Measurements from ENCODE around the gene ADH1A.

- no peak for TF ChIP-seq POLR2AphosphoS5 (IDR thresholded peaks at IDR 0.05; ENCODE audit: low read depth, low read length)
- TF ChIP-seq ZBTB40 (IDR thresholded peaks at IDR 0.05) = no peak
- TF ChIP-seq ZBTB40 (CRISPR knock-in tag; IDR thresholded peaks at IDR 0.05) = no peak
- no peak for TF ChIP-seq ZBTB34 (CRISPR knock-in tag; IDR thresholded peaks at IDR 0.05)
- no peak for TF ChIP-seq NR1H2 (CRISPR knock-in tag; IDR thresholded peaks at IDR 0.05; ENCODE audit: borderline replicate concordance, low read depth)
- TF ChIP-seq PREB (CRISPR knock-in tag; IDR thresholded peaks at IDR 0.05) = no peak
- TF ChIP-seq EZH2 (conservative IDR thresholded peaks at IDR 0.05; ENCODE audit: low read depth, low read length) = no peak
- TF ChIP-seq AFF4 (CRISPR knock-in tag; IDR thresholded peaks at IDR 0.05) = no peak
- TF ChIP-seq ZBTB33 (CRISPR knock-in tag; IDR thresholded peaks at IDR 0.05) = no peak
- TF ChIP-seq USF2 (IDR thresholded peaks at IDR 0.05; ENCODE audit: low read depth, low read length) = no peak
- no peak for TF ChIP-seq USF2 (CRISPR knock-in tag; IDR thresholded peaks at IDR 0.05; ENCODE audit: borderline replicate concordance)
These were observed 38.0 kb downstream of the ADH1A start for GRCh38 chr4:99252746-99253145.

Data from HepG2 (cell line).